Fibroblast of lung (primary cell): Measurements from ENCODE around the gene GABRD.

Experiments
- CTCF ChIP-seq, 2 donors: IDR thresholded peaks in 1 of 2; conservative IDR thresholded peaks in 1 of 2; 1 replicate in 1 of 2; 2 replicates in 1 of 2; pipeline ENCODE4 v1.5.1; 2011 to 2012; ENCODE audit warnings: low read length in 2 of 2, control low read depth in 1 of 2, inconsistent platforms in 1 of 2, low read depth in 1 of 2, mild to moderate bottlenecking in 1 of 2
- EZH2 ChIP-seq: IDR thresholded peaks from 2 replicates; pipeline ENCODE4 v1.5.1; 2012; ENCODE audit warnings: low read length, control low read depth, mild to moderate bottlenecking; ENCODE audit errors: missing control alignments

- TF ChIP-seq CTCF (conservative IDR thresholded peaks at IDR 0.05 in 1 of 2, IDR thresholded peaks at IDR 0.05 in 1 of 2; ENCODE audit: low read depth in 1 of 2, low read length in 2 of 2), result no peak
- TF ChIP-seq EZH2, result no peak
Observed at GRCh38 chr1:2043886-2044285, 24.7 kb downstream of the GABRD start.
